ENCODE data around the gene KIRREL2.
"Not testable (repeated sequence)": the region's sequence is repeated elsewhere in the genome, so short reads cannot be mapped to it uniquely, and the experiment has no call there.

The KIRREL2 gene

GRCh38 chr19:35856546-35857149, at the start of gene KIRREL2:
Gene KIRREL2, plus strand, starts transcription at chr19:35856911. Its CDS starts 209 bp downstream, at chr19:35857120.
- peak in 1 of 2 donors; percentile 14 for DNase-seq

DNA sequence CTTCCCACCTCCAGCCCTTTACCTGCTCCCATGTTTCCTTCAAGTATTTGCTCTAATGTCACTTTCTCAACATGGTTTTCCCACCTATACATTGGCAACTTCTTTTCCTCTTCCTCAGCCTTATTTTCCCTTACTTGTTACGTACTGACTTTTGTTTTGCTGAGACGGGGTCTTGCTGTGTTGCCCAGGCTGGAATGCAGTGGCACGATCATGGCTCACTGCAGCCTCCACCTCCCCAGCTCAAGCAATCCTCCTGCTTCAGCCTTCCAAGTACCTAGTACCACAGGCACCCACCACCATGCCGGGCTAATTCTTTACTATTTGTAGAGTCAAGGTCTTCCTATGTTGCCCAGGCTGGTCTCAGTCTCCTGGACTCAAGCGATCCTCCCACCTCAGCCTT, 49.1 kb upstream of the KIRREL2 start:
- no peak for DNase-seq

GRCh38 chr19:35811317-35812219, 45.1 kb upstream of the KIRREL2 start:
- DNase-seq: no peak

- no peak for DNase-seq
Measured at GRCh38 chr19:35812220-35813042, 44.3 kb upstream of the KIRREL2 start, which contains the start of gene PRODH2. Gene PRODH2, minus strand, starts transcription at chr19:35812845. Its CDS starts 40 bp downstream, at chr19:35812805.

DNA sequence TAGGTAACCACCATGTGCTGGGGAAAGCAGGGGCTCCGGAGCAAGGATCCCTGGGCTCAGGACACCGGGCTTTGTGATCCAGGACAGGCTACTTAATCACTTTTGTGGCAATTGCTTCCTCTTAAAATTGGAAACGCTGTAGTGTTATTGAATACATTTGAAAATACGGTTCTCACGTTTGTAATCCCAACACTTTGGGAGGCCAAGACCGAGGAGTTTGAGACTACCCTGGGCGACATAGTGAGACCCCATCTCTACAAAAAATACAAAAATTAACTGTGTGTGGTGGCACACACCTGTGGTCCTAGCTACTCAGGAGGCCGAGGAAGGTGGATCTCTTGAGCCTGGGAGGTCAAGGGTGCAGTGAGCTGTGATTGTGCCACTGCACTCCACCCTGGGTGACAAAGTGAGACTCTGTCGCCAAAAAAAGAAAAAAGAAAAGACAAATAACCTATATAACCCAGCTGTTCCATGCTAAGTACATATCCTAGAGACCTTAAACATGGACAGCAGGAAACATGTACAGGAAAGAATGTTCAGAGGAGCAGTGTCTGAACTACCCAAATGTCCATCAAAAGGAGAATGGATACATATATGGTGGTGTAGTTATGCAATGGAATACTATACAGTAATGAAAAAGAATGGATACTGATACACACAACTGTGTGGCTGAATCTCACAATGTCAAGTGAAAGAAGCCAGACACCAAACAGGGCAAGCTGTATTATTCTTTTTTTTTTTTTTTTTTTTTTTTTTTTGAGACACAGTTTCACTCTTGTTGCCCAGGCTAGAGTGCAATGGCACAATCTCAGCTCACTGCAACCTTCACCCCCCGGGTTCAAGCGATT, 43.4 kb upstream of the KIRREL2 start:
- no peak for DNase-seq

DNA sequence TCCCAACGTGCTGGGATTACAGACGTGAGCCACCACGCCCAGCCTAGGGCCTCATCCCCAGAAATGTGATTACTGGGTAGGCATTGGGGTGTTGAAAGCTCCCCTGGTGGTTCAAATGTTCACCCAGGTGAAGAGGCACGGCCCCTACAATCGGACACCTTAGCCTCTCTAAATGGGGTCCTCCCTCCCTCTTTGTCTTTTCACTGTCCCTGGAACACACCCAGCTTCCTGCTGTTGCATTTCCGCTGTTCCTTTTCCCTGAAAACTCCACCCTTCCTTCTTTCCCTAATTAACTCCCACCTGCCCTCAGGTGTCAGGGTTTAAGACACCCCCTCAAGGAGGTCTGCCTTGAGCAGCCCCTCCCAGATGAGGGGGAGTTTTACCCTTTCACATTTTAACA, 40.4 kb upstream of the KIRREL2 start:
- DNase-seq: no peak

- no peak for DNase-seq
Measured at GRCh38 chr19:35816846-35817245, 39.9 kb upstream of the KIRREL2 start.

- no peak for DNase-seq
Measured at GRCh38 chr19:35818445-35818844, 38.3 kb upstream of the KIRREL2 start.

DNA sequence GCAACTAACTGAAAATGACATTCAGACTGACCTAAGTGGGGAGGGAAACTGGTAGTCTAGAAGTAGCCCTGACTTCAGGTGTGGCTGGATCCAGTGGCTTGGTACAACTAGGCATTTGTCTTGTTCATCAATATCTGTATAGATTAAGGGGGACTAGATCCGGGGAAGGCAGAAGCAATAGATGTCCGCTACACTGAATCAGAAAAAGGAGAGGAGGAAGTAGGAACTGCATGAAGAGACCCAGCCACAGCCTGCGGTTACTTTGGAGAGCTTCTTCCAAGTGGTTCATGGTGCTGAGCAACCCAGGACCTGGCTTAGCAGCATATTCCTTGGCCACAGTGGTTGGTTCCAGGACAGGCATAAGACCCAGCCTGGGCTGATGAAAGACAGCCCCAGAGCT, 34.1 kb upstream of the KIRREL2 start:
- no peak for DNase-seq

DNA sequence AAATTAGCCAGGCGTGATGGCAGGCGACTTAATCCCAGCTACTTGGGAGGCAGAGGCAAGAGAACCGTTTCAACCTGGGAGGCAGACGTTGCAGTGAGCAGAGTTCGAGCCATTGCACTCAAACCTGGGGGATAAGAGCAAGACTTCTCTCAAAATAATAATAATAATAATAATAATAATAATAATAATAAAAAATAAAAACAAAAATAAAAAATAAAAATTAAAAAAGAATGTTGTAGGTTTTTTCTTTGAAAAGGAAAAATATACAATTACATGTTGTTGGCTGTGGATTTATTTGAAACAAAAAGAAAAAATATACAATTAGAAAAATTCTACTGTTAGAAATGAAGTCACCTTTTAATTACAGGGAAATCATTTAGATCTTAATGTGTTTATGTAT, 32.6 kb upstream of the KIRREL2 start:
- DNase-seq: no peak

GRCh38 chr19:35828692-35829301, 27.9 kb upstream of the KIRREL2 start:
- peak; percentile 15 to 33 for DNase-seq

DNA sequence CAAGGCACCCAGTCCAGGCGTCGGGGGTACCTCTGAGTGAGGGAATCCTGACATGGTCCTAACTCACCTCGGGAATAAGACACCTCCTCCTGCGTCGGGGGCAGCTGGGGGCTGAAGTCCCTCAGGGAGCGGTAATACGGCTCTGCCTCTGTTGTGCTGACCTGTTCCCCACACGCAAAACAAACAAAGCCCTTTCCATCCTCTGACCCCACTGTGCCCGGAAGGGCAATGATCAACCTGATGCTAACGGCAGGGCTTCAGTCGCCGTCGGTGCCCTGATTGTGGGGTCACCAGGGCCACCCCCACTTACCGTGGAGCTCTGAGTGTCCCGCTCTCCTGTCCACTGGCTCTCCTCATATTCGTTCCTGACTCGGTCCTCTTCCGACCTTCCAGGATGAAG, 25.7 kb upstream of the KIRREL2 start:
- DNase-seq: no peak

GRCh38 chr19:35832054-35832453, 24.7 kb upstream of the KIRREL2 start:
- no peak for DNase-seq

- no peak for DNase-seq
Measured at GRCh38 chr19:35833972-35834371, 22.7 kb upstream of the KIRREL2 start.

DNA sequence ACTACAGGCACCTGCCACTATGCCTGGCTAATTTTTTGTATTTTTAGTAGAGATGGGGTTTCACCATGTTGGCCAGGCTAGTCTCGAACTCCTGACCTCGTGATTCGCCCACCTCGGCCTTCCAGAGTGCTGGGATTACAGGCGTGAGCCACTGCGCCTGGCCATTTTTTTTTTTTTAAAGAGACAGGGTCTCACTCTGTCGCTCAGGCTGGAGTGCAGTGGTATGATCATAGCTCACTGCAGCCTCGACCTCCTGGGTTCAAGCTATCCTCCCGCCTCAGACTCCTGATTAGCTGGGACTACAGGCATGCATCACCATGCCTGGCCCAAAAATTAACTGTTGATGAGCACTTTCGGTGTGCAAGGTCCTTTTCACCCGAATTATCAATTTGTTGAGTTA, 20.6 kb upstream of the KIRREL2 start:
- DNase-seq: not testable (repeated sequence)

DNA sequence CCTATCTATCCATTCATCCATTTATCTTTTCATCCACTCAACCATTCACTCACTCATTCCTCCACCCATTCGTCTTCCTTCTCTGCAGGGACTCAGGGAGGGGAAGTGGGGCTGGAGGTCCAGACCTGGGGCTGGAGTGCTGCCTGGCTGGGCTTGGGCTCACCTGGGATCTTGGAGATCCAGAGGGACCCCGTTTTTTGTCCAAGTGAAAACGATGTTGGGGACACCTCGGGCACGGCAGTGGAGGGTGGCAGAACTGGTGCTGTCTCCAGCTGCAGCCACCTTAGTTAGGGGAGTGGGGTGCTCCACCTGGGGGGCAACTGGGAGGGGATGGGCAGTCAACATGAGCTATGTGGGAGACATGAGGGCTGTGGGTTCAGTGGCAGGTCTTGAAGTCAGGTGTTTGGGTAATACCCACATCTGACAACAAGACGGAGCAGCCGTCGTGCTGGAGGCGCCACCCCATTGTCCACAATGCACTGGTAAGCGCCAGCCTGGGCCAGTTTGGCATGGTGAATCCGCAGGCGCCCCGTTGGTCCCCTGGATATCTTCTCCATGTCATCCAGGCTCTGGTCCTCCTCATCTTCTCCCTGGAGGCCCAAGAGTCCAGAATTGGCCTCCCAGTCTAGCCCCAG, 14.6 kb upstream of the KIRREL2 start:
- DNase-seq: no peak

GRCh38 chr19:35842666-35843272, 13.9 kb upstream of the KIRREL2 start:
- no peak for DNase-seq

GRCh38 chr19:35843676-35844481, 12.8 kb upstream of the KIRREL2 start:
- DNase-seq: no peak

DNA sequence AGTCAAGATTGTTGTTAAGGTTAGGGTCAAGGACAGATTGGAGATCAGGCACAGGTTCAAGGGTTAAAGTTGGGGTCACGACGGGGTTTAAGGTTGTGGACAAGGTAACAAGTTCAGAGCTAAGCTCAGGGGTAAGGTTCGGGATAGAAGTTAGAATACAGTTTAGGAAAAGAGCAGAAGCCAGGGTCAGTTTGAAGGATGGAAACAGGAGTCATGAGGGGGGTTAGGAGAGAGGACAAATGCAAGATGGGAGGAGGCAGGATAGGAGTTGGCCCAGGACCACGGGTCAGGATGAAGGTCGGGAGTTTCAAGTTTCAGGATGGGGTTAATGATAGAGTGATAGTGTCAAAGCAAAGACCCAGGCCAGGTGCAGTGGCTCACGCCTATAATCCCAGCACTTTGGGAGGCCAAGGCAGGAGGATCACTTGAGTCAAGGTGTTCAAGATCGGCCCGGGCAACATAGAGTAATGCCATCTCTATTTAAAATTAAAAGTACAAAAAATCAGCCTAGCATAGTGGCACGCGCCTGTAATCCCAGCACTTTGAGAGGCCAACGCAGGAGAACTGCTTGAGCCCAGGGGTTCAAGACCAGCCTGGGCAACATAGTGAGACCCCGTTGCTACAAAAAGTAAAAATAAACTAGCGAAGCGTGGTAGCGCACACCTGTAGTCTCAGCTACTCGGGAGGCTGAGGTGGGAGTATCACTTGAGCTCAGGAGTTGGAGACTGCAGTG, 12.1 kb upstream of the KIRREL2 start:
- DNase-seq: no peak

All from CD4-positive, alpha-beta T cell treated with Interleukin-1 beta for 1 hour (primary cell).